Measurements from ENCODE around the gene GAS2L3.

GRCh38 chr12:100544165-100544564 is 29.3 kb upstream of the GAS2L3 start:
- TF ChIP-seq, protein P1, sequence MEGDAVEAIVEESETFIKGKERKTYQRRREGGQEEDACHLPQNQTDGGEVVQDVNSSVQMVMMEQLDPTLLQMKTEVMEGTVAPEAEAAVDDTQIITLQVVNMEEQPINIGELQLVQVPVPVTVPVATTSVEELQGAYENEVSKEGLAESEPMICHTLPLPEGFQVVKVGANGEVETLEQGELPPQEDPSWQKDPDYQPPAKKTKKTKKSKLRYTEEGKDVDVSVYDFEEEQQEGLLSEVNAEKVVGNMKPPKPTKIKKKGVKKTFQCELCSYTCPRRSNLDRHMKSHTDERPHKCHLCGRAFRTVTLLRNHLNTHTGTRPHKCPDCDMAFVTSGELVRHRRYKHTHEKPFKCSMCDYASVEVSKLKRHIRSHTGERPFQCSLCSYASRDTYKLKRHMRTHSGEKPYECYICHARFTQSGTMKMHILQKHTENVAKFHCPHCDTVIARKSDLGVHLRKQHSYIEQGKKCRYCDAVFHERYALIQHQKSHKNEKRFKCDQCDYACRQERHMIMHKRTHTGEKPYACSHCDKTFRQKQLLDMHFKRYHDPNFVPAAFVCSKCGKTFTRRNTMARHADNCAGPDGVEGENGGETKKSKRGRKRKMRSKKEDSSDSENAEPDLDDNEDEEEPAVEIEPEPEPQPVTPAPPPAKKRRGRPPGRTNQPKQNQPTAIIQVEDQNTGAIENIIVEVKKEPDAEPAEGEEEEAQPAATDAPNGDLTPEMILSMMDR (IDR thresholded peaks at IDR 0.05) = no peak
- no peak for TF ChIP-seq POLR2A (IDR thresholded peaks at IDR 0.05)
- TF ChIP-seq POLR2AphosphoS5 (IDR thresholded peaks at IDR 0.05) = no peak

Data from prostate gland (tissue), 2 donors.